Hindlimb muscle (tissue), 1 donor: Measurements from ENCODE around the gene PAX7. TPM values are rescaled to one million over a fixed set of nuclear protein-coding genes. Genes with fewer than 3 reads are reported as not detected.

ENCODE experiments used
- polyA plus RNA-seq: library from polyadenylated mRNA; unstranded; fragments of 120-200 nt; gene quantifications from one replicate; pipeline ENCODE4 v1.2.1, GENCODE V29; 2013; ENCODE audit not compliant: insufficient read length

PAX7 gene
- polyA plus RNA-seq, 1 donor: 52.1 TPM

Other genes with a start within 250 kb of the PAX7 start
- 0.04 TPM for gene KLHDC7A, start 149.9 kb upstream of the PAX7 start, polyA plus RNA-seq
- not detected for gene TAS1R2, start 228.8 kb downstream of the PAX7 start, polyA plus RNA-seq